SW480 (cell line): ENCODE data around the gene GDF11.

Source experiments
- DNase-seq: peaks from one replicate; pipeline ENCODE4 v3.0.0-alpha.2; 2016; ENCODE audit warnings: low spot score

The GDF11 gene

GRCh38 chr12:55707219-55707671, 35.7 kb upstream of the GDF11 start:
- no peak for DNase-seq

DNA sequence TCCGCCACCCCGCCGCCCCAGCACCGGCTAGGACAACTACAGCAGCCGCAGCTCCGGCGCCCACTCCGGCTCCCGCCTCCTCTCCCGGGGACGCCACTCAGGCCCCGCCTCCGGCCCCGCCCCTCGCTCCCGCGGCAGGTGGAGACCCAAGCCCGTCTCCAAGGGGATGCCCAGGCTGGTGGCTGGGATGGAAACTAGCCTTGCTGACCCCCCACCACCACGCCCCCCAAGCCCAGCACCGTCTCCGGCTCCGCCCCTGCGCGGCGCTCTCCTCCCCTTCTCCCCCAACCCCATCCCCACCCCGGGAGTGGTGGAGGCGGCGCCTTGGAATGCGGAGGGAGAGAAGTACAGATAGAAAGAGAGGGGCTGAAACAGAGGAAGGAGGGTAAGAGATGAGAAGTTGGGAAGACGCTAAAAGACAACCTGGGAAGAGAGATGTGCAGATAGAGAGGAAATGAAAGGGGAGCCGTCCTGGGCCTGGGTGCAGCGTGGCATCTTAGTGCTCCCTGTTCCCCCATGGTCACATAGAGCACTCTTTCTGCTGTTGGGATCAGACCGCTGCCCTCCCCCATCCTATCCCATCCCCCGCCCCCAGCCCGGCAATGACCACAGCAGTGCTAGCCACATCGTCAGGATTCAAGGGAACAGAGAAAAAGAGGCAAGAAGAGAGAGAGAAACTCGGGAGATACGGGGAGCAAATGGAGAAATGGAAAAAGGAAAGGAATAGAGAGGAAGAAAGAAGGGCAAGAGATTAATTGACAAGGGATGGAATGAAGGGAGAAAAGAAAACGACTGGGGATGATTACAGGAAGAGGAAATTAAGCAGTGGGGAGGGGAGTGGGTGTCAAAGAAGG, 34.9 kb upstream of the GDF11 start, which contains the start of gene ITGA7:
TSS of gene ITGA7 (minus strand) at position 64 of the 854 bp plus-strand sequence. CDS start 222 bp downstream, outside the sequence.
- DNase-seq = peak; percentile 59

- DNase-seq = no peak
Measured at GRCh38 chr12:55708695-55709233, 34.2 kb upstream of the GDF11 start.

GRCh38 chr12:55711786-55712553, 31.0 kb upstream of the GDF11 start:
- DNase-seq = no peak

- no peak for DNase-seq
Measured at GRCh38 chr12:55712700-55713415, 30.1 kb upstream of the GDF11 start.

DNA sequence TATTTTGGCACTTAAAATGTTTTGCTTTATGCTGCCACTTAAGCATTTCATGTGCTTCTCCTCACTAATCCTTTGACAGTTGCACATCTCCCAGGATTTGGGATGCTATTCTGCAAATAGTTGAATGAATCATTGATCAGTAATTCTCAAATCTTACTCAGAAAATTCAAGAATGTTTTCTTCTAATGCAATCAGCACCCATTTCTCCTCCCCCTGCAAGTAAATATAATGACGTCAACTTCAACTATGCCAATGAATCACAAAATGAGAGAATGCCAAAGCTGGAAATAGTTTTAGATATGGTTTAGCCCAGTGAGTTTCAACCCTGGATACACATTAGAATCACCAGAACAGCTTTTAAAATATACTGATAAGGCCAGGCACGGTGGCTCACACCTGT, 29.2 kb upstream of the GDF11 start:
- DNase-seq = no peak

GRCh38 chr12:55715169-55715764, 27.7 kb upstream of the GDF11 start:
- DNase-seq = no peak

GRCh38 chr12:55715833-55716581, 26.9 kb upstream of the GDF11 start, which contains the start of gene BLOC1S1:
Gene BLOC1S1, plus strand, starts transcription at chr12:55716046. Its CDS starts 6 bp downstream, at chr12:55716052.
- DNase-seq = peak; percentile 88

- DNase-seq = no peak
Measured at GRCh38 chr12:55716582-55716957, 26.4 kb upstream of the GDF11 start.

DNA sequence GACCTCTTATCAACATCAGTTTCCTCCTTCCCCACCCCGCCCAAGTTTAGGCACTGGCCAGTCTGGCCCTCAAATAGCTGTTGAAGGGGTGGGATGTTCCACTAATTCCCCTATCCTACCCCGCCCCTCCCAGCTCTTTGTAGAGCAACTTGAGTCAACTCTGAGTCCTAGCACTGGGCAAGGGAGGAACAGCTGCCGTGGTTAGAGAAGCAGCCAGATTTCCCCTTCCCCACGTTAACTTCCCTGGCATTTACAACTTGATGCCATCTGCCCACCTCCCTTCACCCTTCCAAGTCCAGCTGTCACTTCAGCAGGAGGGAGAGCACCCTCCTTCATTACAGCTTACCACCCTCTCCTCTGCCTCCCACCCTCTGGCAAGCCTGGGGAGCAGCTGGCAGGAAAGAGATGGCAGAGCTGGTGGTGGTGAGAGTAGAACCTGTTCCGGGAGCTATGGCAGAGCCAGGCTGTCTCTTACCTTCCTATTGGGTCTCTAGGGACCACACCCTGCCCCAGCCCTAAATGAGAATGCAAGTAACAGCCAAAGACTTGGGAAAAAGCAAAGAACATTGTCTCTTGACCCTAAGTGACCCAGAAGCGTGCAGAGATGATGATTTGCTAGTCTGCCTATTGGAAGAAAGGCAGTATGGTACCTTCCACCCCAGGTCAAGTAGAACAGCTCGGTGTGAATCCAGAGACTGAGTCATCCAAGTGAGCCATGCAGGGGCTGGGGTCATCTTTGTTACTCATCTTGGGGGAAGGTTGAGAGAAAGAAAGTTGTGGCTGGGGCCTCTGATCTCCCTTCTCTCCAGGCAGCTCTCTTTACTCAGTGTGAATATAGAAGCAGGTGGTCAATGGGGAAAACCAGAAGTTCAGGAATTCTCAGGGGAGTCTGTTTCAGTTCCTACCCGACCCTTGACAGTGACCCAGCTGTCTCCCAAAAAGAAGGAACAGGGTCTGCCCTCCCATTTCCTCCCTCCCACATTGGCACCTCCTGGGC, 25.6 kb upstream of the GDF11 start:
- DNase-seq = peak; percentile 72

DNA sequence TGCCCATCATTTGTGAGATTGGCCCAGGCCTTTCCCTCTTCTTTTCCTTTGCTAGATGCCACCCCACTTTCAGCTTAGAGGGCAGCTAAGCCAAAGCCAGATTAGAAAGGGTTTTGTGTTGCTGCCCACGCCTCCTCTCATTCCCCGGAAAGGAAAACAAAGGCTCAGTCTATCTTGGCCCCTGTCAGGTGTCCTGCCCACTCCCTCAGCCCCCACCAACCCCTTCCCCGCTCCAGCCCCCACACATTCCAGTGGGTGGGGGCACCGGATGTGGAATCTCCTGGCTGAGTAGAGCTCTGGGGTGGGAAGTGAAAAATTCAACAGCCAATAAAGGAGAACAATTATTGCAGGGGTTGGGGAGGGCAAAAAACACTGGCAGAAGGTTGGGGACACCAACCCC, 24.9 kb upstream of the GDF11 start:
- DNase-seq = peak; percentile 89

DNA sequence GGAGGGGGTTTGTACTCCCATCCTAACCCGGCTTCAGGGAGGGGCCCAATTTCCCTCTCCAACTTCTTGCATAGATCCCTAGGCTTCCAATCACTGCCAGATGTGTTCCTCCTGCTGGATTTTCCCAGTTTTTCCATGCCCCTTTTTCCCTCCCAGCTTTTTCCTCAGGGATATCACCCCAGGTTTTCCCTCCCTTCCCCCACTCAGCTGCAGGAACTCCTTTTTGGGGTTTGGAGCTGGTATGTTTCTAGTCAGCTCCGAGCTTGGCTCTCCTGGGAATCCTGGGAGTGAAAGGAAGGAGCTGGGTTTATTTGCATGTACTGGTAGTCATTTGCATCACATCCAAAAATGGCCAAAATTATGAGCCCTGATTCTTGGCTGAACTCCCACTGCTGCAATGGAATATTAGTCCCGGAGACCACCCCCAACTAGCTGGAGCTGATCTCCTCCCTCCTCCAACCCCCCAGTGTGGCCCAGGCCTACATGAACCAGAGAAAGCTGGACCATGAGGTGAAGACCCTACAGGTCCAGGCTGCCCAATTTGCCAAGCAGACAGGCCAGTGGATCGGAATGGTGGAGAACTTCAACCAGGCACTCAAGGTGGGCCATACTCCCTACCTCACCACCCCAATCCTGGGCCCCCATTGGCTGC, 24.2 kb upstream of the GDF11 start:
- DNase-seq = no peak

- no peak for DNase-seq
Measured at GRCh38 chr12:55719371-55719770, 23.6 kb upstream of the GDF11 start.

GRCh38 chr12:55720071-55720564, 22.8 kb upstream of the GDF11 start, which contains the start of gene RDH5:
Gene RDH5, plus strand, starts transcription at chr12:55720393. Its CDS starts 792 bp downstream, at chr12:55721185.
- peak; percentile 91 for DNase-seq

- DNase-seq = peak; percentile 96
Measured at GRCh38 chr12:55720894-55721444, 22.0 kb upstream of the GDF11 start.

DNA sequence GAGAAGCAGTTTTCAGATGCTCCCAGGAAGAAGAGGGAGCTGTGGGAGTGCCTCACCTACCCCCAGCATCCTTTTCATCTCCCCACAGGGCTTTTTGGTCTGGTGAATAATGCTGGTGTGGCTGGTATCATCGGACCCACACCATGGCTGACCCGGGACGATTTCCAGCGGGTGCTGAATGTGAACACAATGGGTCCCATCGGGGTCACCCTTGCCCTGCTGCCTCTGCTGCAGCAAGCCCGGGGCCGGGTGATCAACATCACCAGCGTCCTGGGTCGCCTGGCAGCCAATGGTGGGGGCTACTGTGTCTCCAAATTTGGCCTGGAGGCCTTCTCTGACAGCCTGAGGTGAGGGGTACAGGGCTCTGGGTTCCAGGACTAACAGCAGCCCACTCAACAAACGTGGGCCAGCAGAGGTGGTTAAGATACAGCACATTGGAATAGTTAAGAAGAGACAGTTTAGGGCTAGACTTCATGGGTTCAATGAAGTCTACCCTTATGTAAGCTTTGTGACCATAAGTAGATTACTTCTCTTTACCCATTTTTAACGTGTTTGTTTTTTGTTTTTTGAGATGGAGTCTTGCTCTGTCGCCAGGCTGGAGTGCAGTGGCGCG, 21.2 kb upstream of the GDF11 start:
- DNase-seq = no peak

DNA sequence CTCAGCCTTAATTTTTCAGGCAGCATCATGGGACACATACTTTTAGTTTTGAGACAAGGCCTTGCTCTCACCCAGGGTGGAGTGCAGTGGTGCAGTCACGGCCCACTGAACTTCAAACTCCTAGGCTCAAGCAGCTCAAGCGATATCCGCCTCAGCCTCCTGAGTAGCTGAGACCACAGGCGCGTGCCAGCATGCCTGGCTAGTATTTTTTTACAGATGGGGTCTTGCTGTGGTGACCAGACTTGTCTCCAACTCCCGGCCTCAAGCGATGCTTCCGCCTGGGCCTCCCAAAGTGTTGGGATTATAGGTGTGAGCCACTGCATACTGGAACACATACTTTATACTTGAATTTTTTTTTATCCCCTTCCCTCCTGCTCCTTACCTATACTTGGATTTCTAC, 20.0 kb upstream of the GDF11 start:
- DNase-seq = no peak
